Measurements from ENCODE around the gene SRP54.
"Not testable (repeated sequence)": the region's sequence is repeated elsewhere in the genome, so short reads cannot be mapped to it uniquely, and the experiment has no call there.

SRP54 gene

GRCh38 chr14:35050652-35051051 is 67.9 kb downstream of the SRP54 start:
- DNase-seq, result no peak

- no peak for DNase-seq
Measured at GRCh38 chr14:35051796-35052195, 69.0 kb downstream of the SRP54 start.

GRCh38 chr14:35052637-35053036 is 69.8 kb downstream of the SRP54 start:
- no peak for DNase-seq

GRCh38 chr14:35061113-35061791 is 78.5 kb downstream of the SRP54 start:
- DNase-seq, result not testable (repeated sequence)

GRCh38 chr14:35065731-35066130 is 82.9 kb downstream of the SRP54 start:
- DNase-seq, result not testable (repeated sequence)

DNA sequence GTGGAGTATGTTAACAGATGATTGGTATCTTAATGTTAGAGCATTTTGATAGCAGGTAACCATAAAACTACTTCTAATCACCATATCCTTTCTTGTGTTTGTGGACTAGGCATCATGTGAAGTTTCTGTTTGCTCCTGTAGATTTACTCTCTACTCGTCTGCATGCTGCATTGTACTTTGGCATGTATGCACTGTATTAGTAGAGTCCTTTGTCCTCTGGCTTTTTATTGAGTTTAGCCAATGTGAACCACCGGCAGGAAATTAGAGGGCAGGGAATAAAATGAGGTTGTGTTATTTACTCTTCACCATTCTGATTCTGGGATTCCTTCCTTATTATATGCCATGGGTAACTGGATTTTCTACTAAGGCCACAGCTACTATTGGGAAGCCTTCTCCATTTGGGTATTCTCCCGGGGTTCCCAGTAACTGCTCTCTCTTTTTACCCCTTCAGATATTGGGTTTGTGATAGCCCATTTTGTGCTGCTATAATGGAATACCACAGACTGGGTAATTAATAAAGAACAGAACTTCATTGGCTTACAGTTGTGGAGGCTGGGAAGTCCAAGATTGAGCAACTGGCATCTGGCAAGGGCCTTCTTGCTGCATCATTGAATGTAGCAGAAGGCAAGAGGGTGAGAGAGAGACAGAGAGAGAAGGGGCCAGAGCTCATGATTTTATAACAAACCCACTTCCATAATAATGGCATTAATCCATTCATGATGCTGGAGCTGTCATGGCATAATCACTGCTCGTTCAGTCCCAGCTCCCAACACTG is 85.6 kb downstream of the SRP54 start:
- DNase-seq, result no peak

GRCh38 chr14:35072226-35072625 is 89.4 kb downstream of the SRP54 start:
- DNase-seq, result no peak

DNA sequence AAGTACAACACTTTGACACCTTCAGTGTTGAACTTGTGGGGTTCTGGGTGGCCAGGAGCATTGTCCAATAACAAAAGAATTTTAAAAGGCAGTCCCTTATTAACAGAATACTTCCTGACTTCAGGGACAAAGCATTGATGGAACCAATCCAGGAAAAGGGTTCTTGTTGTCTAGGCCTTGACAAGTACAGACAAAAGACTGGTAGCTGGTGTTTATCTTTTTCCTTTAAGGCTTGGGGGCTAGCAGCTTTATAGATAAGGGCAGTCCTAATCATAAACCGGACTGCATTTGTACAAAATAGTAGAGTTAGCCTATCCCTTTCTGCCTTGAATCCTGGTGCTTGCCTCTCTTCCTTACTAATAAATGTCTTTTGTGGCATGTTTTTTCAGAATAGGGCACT is 90.7 kb downstream of the SRP54 start:
- DNase-seq, result no peak

DNA sequence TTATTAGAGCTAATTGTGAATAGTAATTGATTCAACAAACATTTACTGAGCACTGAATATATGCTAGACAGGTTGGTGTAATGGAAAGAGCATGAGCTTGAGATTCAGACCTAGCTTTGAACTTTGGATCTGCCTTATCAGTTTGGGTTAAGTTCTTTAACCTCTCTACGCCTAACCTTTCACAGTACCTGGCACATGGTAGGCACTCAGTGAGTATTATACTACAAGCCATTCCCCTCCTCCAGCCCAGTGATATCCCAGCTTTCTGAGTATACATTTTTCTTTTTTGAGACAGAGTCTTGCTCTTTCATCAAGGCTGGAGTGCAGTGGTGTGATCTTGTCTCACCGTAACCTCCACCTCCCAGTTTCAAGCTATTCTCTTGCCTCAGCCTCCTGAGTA is 95.3 kb downstream of the SRP54 start:
- DNase-seq, result no peak
